Fibroblast of lung (primary cell): ENCODE measurements around the gene SLC29A1.

Experiments used
- CTCF ChIP-seq, 2 donors: IDR thresholded peaks in 1 of 2; conservative IDR thresholded peaks in 1 of 2; 1 replicate in 1 of 2; 2 replicates in 1 of 2; pipeline ENCODE4 v1.5.1; 2011 to 2012; ENCODE audit warnings: low read length in 2 of 2, control low read depth in 1 of 2, inconsistent platforms in 1 of 2, low read depth in 1 of 2, mild to moderate bottlenecking in 1 of 2
- EZH2 ChIP-seq: IDR thresholded peaks from 2 replicates; pipeline ENCODE4 v1.5.1; 2012; ENCODE audit warnings: low read length, control low read depth, mild to moderate bottlenecking; ENCODE audit errors: missing control alignments

- no peak for TF ChIP-seq CTCF (conservative IDR thresholded peaks at IDR 0.05 in 1 of 2, IDR thresholded peaks at IDR 0.05 in 1 of 2; ENCODE audit: low read depth in 1 of 2, low read length in 2 of 2)
- TF ChIP-seq EZH2: no peak
Observed at GRCh38 chr6:44262467-44263353, 39.3 kb downstream of the SLC29A1 start.
